Measurements from ENCODE around the gene ENAM.
A peak's percentile ranks its signal among the peaks of the same experiment; 100 is the strongest.
"Not testable (repeated sequence)": the region's sequence is repeated elsewhere in the genome, so short reads cannot be mapped to it uniquely, and the experiment has no call there.

ENAM gene

DNA sequence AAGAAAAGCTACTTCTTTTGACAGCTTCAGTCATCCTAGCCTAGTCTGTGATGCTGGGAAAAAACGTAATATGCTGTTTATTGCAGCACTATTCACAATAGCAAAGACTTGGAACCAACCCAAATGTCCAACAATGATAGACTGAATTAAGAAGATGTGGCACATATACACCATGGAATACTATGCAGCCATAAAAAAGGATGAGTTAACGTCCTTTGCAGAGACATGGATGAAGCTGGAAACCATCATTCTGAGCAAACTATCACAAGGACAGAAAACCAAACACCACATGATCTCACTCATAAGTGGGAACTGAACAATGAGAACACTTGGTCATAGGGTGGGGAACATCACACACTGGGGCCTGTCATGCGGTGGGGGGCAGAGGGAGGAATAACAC lies 53.6 kb downstream of the ENAM start:
- not testable (repeated sequence) for DNase-seq

DNA sequence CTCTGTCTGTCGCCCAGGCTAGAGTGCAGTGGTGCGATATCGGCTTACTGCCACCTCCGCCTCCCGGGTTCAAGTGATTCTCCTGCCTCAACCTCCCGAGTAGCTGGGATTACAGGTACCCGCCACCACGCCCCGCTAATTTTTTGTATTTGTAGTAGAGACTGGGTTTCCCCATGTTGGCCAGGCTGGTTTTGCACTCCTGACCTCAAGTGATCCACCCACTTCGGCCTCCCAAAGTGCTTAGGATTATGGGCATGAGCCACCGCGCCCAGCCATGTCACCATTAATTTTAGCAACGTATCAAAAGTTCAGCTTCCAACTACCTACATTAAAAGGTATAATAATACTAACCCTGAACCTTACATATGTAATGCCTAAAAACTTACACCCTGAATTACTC lies 58.8 kb downstream of the ENAM start:
- no peak for DNase-seq

DNA sequence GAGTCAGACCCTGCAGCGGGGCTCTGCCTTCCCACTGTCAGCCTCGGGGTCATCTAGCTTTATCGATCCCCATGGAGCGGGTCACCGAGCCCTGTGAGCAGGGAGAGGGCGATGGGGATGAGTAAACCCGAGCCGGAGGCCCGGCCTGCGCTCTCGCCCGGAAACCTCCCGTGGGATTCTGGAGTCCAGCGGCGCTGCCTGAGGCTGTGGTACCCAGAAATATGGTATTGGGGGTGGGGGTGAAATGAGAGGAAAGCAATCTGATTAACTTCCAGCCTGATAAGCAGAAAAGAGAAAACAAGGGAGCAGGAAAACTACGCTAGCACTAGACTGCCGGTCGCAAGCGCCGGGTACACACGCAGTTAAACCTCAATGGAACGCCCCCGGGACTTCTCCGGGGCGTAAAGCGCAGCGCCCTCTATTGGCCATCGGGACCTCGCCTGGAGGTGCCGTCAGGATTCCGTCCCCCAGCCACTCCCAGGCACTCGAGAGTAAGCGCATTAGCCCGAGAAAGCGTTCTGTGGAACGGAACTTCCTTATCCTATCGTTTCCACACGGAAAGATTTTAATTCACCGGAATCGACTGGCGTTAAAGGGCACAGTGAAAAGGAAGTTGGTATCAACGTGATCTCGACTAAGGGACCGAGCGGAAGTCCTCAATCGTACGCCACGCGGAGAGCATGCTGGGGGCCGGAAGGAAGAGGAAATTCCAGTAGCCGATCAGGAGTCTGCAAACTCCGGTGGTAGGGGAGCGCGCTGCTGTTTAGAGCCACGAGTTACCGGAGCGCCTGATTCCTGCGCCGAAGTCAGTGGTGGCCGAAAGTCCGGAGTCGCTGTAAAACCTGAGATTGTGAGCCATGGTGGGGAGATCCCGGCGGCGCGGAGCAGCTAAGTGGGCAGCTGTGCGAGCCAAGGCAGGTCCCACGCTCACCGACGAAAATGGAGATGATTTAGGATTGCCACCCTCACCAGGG lies 59.6 kb downstream of the ENAM start, which contains the start of gene UTP3:
Gene UTP3, plus strand, starts transcription at position 712 of the 974 bp plus-strand sequence. Its CDS starts 146 bp downstream, at position 858.
- peak; percentile 96 for DNase-seq

DNA sequence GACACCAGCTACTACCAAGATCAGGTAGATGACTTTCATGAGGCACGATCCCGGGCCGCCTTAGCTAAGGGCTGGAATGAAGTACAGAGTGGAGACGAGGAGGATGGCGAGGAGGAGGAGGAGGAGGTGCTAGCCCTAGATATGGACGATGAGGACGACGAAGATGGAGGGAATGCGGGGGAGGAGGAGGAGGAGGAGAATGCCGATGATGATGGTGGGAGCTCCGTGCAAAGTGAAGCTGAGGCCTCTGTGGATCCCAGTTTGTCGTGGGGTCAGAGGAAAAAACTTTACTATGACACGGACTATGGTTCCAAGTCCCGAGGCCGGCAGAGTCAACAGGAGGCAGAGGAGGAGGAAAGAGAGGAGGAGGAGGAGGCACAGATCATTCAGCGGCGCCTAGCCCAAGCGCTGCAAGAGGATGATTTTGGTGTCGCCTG lies 60.3 kb downstream of the ENAM start:
- no peak for DNase-seq

DNA sequence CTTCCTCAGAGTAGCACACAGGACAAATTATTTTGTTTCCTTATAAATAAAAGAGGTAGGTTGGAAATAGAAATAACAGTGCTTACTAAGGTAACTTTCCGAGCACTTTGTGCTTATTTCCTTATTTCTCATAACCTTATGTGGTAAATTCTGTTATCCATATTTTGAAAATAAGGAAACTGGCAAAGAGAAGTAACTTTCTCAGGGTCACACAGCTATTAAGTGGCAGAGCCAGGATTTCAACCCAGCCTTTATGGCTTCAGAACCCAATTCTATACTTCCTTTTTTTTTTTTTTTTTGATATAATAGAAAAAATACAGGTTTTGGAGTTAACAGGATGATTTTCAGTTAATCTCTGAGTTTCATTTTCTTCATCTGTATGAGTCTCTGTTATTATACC lies 63.1 kb downstream of the ENAM start:
- DNase-seq: no peak

DNA sequence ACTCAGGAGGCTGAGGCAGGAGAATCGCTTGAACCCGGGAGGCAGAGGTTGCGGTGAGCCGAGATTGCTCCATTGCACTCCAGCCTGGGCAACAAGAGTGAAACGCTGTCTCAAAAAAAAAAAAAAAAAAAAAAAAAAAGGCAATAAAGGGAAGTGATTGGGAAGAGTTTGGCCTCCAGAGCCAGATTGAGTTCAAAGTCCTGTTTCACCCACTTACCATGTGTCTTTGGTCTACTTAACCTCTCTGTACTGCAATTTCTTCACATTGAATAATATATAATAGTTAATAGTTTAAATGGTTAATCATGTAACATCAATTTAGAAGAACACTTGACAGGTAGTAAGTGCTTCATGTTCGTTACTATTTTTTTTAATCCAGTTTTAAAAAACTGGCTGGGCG lies 66.1 kb downstream of the ENAM start:
- not testable (repeated sequence) for DNase-seq
